Effector CD8-positive, alpha-beta T cell (primary cell): ENCODE measurements around the gene KATNAL1.

Experiments
- DNase-seq: peaks from one replicate; lab custom pipeline; 2025; lab: John Stamatoyannopoulos, UW

KATNAL1 gene

DNA sequence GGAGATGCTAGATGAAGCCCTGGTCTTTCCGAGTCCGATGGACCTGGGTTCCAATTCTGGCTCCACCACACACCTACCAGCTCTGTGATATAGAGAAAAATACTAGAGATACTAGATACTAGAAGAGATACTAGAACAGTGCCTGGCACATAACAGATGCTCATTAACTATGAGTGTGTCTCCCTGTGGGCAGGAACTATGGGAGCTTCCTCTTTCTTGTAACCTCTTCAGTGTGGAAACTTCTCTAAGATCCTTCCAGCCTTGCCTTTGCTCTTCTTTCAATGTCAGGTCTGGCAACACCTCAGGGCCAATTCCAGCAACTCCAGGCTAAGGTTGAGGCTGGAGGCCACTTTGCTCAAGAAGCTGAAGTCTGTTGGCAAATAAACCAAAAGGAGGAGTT is 143.9 kb downstream of the KATNAL1 start:
- DNase-seq = no peak

DNA sequence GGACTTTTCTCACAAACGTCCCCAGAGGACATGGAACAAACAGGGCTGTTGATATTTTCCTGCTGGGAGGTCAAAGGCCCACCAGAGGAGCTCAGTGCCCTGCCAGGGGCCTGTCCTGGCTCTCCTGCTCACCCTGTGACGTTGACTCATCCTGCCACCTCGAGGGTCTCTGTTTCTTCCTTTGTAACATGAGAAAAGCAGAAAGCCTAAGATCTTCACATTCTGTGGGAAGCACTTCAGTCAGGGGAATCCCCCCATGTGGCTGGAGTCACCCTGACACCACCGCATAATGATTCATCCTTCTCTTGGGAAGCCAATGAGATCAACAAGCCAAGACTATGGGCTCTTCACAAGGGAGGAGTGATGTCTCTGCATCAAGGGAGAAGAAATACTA is 147.9 kb downstream of the KATNAL1 start:
- DNase-seq = no peak

DNA sequence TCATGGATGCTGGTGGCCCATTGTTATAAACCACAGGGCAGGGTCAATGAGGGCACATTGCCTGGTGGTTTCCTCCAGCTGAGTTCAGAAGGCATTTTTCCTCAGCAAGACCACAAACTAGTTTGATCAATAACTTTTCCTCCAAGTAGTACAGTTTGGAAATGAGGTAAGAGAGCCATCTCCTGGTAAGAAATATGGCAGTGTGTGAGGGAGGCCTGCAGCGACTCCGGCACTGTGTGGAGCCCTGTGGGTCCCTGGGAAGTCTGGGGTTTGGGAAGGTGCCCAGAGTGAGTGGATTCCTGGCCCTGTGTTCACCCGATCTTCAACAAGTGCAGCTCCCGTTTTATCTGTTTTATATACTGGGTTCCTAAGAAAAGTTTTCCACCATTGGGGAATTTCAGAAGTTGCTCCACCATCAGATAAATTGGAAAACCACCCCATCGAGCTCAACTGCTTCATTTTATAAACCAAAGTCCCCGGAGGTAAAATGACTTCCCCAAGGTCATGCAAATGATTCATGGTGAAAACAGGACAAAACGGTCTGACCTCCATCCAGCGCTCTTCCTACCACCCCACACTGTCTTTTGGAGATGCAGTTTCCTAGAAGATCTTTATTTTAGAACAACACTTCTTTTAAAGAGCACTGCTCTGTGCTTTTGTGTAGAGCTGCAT is 148.4 kb downstream of the KATNAL1 start:
- DNase-seq = no peak

DNA sequence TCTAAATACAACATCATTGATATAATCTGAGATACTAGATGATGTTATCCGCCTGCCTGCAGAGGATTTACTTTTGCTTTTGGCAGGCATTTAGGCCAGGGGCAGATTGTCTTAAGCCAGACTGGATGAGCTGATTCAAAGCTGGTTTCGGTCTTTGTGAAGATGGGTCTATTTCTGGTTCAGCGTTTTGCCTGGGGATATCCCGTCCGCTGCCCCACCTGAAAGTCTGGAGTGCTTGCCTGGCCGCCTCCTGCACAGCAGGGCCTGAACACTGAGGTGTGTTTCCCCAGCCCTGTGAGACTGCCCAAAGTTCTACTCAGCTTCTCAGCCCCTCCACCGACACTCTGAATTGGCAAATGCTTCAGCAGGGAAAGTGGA is 149.7 kb downstream of the KATNAL1 start:
- DNase-seq = no peak

DNA sequence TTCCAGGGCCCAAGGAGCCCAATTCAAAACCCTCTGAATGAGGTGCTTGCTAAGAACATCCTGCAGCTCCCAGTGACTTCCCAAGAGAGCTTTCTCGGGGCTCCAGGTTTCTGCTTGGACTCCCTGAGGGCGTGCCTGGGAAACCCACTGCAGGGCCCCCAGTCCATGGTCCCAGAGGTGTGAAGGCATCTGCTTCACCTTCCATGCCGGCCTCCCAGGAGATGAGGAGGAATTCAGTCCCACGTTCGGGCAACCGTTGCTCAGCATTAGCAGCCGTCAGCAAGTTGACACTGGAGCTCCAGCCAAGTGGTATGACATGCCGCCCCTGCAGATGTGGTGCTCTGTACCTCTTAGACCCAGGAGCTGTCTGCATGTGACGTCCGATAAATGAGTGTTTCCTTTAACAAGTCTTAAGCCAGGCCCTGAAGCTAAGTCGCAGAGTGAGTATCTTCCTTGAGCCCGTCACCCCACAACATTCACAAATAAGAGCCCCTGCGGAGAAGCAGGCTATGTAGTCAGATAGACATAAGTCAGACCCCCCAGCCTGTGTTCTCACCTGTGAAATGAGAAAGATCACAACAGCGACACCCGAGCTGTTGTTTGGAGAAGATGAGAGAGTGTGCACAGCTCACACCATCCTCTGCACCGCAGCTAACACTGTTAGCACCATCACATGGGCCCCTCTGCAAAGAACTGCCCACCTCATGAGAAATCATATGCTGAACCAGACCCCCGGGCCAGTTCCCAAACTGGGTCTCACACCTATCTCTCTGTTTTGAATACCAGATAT is 150.3 kb downstream of the KATNAL1 start:
- no peak for DNase-seq

DNA sequence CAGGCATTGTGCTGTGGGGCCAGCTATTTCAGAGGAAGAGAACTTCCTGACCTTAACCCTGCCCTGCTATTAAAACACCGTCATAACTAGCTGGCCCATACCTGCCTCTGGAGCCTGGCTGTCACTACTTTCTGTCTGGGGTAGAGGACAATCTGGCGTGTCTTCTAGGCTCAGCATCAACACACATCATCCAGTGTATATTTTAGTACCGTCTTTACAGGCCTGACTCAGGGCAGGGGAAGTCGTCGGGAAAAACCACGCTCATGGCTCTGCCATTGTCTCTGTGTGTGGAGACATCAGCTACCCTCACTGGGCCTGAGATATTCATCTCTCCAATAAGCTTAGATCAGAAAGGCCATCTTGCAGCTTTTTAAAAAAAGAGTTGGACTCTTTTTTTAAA is 151.1 kb downstream of the KATNAL1 start:
- no peak for DNase-seq

DNA sequence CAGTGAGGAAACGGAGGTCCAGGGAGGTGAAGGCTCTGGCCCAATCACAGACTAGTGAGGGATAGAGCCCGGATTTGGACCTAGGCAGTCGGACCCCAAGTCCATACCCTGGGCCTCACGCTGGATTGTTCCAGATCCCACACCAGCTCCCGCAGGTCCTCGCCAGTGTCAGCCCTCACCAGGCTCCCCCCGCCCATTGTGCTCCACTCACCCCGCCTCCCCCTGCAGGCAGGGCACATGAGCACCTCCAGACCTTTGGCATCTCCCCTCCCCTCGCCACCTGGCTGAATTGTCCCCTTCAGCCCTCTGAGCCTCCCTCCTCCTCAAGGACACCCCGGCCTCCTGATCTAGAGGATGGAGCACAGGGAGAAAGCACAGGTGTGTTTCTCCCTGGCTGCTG is 152.4 kb downstream of the KATNAL1 start:
- no peak for DNase-seq

DNA sequence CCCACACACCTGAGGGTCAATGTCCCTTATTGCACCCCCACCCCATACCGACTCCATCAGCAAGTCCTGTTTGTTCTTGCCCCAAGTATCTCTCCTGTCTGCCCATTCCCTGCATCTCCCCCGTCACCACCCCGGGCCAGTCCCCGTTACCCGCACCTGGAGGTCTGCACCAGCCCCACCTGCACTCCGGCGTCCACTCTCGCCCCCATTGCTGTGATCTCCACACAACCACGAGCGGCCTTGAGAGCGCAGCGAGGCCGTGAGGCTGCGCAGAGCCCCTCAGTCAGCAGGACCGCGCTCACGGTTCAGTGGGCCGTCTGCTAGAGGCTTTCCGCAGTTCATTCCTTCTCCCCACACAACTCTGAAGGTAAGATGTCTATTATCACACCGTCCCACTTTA is 152.8 kb downstream of the KATNAL1 start:
- DNase-seq = no peak

DNA sequence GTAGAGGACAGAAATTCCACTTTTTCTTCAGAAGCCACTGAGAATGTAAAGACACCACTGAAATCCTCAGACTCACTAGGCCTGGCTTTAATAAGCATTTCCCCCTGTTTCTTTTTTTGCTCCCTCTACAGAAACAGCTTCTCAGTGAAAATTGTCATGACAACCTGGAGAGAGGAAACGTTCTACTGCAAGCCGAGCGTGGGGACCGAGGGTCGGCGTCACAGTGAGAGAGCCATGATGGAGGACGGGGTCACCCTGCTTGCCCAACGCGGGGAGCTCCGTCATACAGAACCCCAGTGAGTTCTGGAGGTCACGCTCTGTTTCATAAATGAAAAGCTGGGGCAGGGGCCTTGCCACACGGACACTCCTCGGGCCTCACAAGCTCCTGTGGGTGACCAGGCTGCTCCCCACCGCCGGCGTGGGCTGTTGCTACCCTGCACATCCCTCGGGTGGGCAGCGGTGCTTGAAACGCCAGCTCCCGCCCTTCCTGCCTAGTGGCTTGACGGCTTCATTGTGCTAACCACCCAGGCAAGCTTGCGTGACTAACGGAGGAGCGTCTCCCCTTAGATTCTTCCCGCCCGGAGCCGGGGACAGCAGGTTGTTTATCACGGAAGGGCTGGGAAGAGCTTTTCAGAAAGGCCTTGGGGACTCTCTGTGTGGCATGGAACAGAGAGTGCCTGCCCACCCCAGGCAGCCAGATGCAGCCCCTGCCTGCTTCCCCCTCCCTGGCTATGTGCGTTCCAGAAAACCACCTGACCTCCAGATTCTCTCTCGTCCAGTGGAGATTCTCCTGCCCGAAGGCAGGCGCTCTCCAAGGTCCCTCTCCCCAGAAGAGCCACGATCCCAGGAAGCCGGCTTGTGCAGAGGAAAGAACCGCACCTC is 153.6 kb downstream of the KATNAL1 start:
- DNase-seq = no peak
